Epithelial cell of esophagus (primary cell): ENCODE data around the gene PMAIP1.

Source experiments
- DNase-seq: peaks from one replicate; pipeline ENCODE4 v3.0.0; 2010; ENCODE audit warnings: low read depth
- H3K4me3 ChIP-seq: 2 replicates; pipeline ENCODE4 v1.5.1; 2011; ENCODE audit warnings: mild to moderate bottlenecking, low read length, control low read depth
- CTCF ChIP-seq: IDR thresholded peaks from 2 replicates; pipeline ENCODE4 v1.5.1; 2011; ENCODE audit warnings: low read depth, mild to moderate bottlenecking, low read length, control low read depth, inconsistent platforms; ENCODE audit not compliant: insufficient read depth; ENCODE audit errors: missing control alignments

PMAIP1 gene

DNA sequence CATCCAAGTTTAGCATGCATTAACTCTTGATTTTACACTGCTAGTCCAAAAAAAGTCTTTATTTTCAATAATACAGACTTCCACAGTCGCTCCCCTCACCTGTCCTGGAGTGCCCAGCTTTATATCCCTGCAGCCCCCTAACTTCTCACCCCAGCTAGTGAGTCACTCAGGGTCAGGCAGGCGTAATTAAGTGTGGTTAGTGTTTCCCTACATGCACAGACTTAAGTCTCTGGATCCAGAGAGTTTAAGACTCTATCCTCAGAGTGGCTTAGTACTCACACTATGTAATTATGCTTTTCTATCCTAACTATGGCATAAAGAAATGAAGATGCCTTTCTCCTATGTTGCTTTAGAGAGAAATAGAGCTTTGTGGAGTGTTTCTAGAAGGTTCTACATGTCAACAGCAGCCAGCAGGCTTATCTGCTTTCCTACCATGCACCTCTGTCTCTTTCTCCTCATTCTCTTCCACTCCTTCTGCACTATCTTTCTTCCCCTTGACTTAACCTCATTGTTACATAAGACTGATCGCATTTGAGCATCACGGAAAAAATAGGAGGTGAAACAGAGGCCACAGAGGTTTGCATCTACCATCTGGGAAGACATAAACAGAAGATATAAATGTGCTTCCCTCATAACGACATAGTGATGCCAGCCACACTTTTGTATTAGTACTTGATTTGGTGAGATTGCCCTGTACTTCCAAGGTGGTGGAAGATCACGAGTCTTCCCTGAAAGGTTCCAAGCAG lies 34.4 kb upstream of the PMAIP1 start:
- H3K4me3 ChIP-seq: no peak overlapping the region
- TF ChIP-seq CTCF: no peak
- DNase-seq: no peak

- no peak overlapping the region for H3K4me3 ChIP-seq
- no peak for TF ChIP-seq CTCF
- DNase-seq: no peak
These were observed 33.1 kb upstream of the PMAIP1 start for GRCh38 chr18:59866551-59867269.

GRCh38 chr18:59867337-59868104 lies 32.3 kb upstream of the PMAIP1 start:
- DNase-seq: no peak
- TF ChIP-seq CTCF: no peak
- H3K4me3 ChIP-seq: no peak overlapping the region

- no peak overlapping the region for H3K4me3 ChIP-seq
- TF ChIP-seq CTCF: no peak
- no peak for DNase-seq
These were observed 29.1 kb upstream of the PMAIP1 start for GRCh38 chr18:59870623-59871130.

DNA sequence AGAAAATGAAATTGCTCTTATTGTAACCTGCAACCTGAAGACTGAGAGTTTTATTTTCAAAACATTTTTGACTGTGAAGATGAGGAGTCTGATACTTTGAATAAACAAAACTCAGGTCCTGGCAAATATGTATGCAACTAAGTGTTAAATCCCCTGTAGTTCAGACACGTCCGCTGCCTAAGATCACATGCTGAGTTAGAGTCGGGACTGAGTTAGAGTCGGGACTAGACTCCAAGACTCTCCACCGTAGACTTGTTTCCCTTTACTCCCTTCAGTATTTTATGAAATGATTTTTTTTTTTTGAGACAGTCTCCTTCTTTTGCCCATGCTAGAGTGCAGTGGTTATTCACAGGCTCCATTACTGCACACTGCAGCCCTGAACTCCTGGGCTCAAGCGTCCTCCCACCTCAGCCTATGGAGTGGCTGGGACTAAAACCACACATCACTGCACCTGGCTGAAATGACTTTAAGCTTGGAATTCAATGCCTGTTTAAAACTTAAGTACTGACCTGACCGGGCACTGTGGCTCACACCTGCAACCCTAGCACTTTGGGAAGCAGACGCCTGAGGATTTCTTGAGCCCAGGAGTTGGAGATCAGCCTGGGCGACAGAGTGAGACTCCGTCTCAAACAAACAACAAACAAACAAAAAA lies 28.0 kb upstream of the PMAIP1 start:
- no peak for TF ChIP-seq CTCF
- no peak for DNase-seq
- no peak overlapping the region for H3K4me3 ChIP-seq

- no peak overlapping the region for H3K4me3 ChIP-seq
- TF ChIP-seq CTCF: no peak
- no peak for DNase-seq
These were observed 26.2 kb upstream of the PMAIP1 start for GRCh38 chr18:59873641-59874040.
